Measurements from ENCODE around the gene INPP5A. TPM values are rescaled to one million over a fixed set of nuclear protein-coding genes. Genes with fewer than 3 reads are reported as not detected.

Gene INPP5A
- total RNA-seq, 1 donor from 2014 or later = 14.2 TPM

GRCh38 chr10:132707776-132708171, 170.2 kb downstream of the INPP5A start:
- Histone ChIP-seq H3K27me3 (peaks cover 20% of the 10 kb centered on the region), H3K4me2 (no peak overlapping the region), H4K20me1 (ENCODE audit: low read depth) (peaks cover 35% of the 10 kb centered on the region), H2AFZ (replicated peaks) (no peak overlapping the region), H3K27ac (no peak overlapping the region), H3K9ac (no peak overlapping the region), H3K9me3 (ENCODE audit: low read depth) (no peaks in the 10 kb centered on the region), H3K36me3 (no peaks in the 10 kb centered on the region), H3K4me1 (no peaks in the 10 kb centered on the region), H3K4me3 (no peak overlapping the region), H3F3A (ENCODE audit: low read depth) (no peaks in the 10 kb centered on the region), H3K79me2 (ENCODE audit: low read depth) (no peaks in the 10 kb centered on the region)
- Mint-ChIP-seq H3K36me3 (peaks cover 31% of the 10 kb centered on the region), H3K27ac (no peak overlapping the region), H3K4me3 (no peak overlapping the region), H3K9me3 (peaks cover 29% of the 10 kb centered on the region), H3K4me1 (peaks cover 29% of the 10 kb centered on the region), H3K27me3 (ENCODE audit: insufficient read depth, low read depth) (peaks cover 15% of the 10 kb centered on the region)
- no peak for TF ChIP-seq CTCF (IDR thresholded peaks at IDR 0.05)
- no peak for TF ChIP-seq EZH2phosphoT487 (IDR thresholded peaks at IDR 0.05)
- TF ChIP-seq EZH2 (IDR thresholded peaks at IDR 0.05) = no peak
- no peak for DNase-seq (ENCODE audit: low spot score)

GRCh38 chr10:132708441-132708840, 170.9 kb downstream of the INPP5A start:
- Histone ChIP-seq H2AFZ (replicated peaks) (no peak overlapping the region), H3K4me3 (no peak overlapping the region), H3K36me3 (no peaks in the 10 kb centered on the region), H3K9ac (no peak overlapping the region), H3K4me1 (peaks cover under 1% of the 10 kb centered on the region), H3K79me2 (ENCODE audit: low read depth) (no peaks in the 10 kb centered on the region), H3F3A (ENCODE audit: low read depth) (peaks cover 2% of the 10 kb centered on the region), H3K27me3 (peaks cover 27% of the 10 kb centered on the region), H4K20me1 (ENCODE audit: low read depth) (peaks cover 42% of the 10 kb centered on the region), H3K4me2 (no peak overlapping the region), H3K9me3 (ENCODE audit: low read depth) (no peaks in the 10 kb centered on the region), H3K27ac (no peak overlapping the region)
- Mint-ChIP-seq H3K4me1 (peaks cover 35% of the 10 kb centered on the region), H3K9me3 (peaks cover 29% of the 10 kb centered on the region), H3K4me3 (peak overlapping the region; percentile 4), H3K27me3 (ENCODE audit: insufficient read depth, low read depth) (peaks cover 19% of the 10 kb centered on the region), H3K36me3 (peaks cover 29% of the 10 kb centered on the region), H3K27ac (no peak overlapping the region)
- TF ChIP-seq EZH2 (IDR thresholded peaks at IDR 0.05) = no peak
- TF ChIP-seq CTCF (IDR thresholded peaks at IDR 0.05) = no peak
- TF ChIP-seq EZH2phosphoT487 (IDR thresholded peaks at IDR 0.05) = no peak
- no peak for DNase-seq (ENCODE audit: low spot score)

- peaks cover 7% of the 10 kb centered on the region for H3F3A ChIP-seq (ENCODE audit: low read depth)
- no peaks in the 10 kb centered on the region for H3K36me3 ChIP-seq
- H3K4me1 ChIP-seq = peaks cover 6% of the 10 kb centered on the region
- no peak overlapping the region for H3K4me3 Mint-ChIP-seq
- H3K27me3 ChIP-seq = peaks cover 32% of the 10 kb centered on the region
- no peak overlapping the region for H3K4me3 ChIP-seq
- TF ChIP-seq EZH2 (IDR thresholded peaks at IDR 0.05) (no peak), EZH2phosphoT487 (IDR thresholded peaks at IDR 0.05) (no peak), CTCF (IDR thresholded peaks at IDR 0.05) (no peak)
- H2AFZ ChIP-seq (replicated peaks) = no peak overlapping the region
- peaks cover 25% of the 10 kb centered on the region for H3K36me3 Mint-ChIP-seq
- no peak for DNase-seq (ENCODE audit: low spot score)
- peaks cover 47% of the 10 kb centered on the region for H4K20me1 ChIP-seq (ENCODE audit: low read depth)
- peaks cover 19% of the 10 kb centered on the region for H3K27me3 Mint-ChIP-seq (ENCODE audit: insufficient read depth, low read depth)
- H3K9ac ChIP-seq = no peak overlapping the region
- H3K27ac ChIP-seq = no peak overlapping the region
- H3K27ac Mint-ChIP-seq = no peak overlapping the region
- no peaks in the 10 kb centered on the region for H3K9me3 ChIP-seq (ENCODE audit: low read depth)
- H3K79me2 ChIP-seq (ENCODE audit: low read depth) = no peaks in the 10 kb centered on the region
- peaks cover 29% of the 10 kb centered on the region for H3K9me3 Mint-ChIP-seq
- H3K4me2 ChIP-seq = no peak overlapping the region
- peaks cover 38% of the 10 kb centered on the region for H3K4me1 Mint-ChIP-seq
Observed at GRCh38 chr10:132708936-132709335, 171.3 kb downstream of the INPP5A start.
